Endothelial cell of umbilical vein (primary cell): Measurements from ENCODE around the gene JAGN1. TPM values are rescaled to one million over a fixed set of nuclear protein-coding genes. Genes with fewer than 3 reads are reported as not detected.

ENCODE experiments used
- BruUV-seq: library from RNA; stranded (reverse); fragments of 400-500 nt; replicated peaks from 2 replicates; lab custom pipeline; 2021; lab: Mats Ljungman, UMichigan
- CTCF ChIA-PET: fragments of 300-600, 350-600 bp; sonication (Branson Sonifier 250); formaldehyde crosslinking; loops from one replicate; lab custom pipeline; 2021; ENCODE audit warnings: antibody characterized with exemption, inconsistent platforms; lab: Charles Lee
- POLR2A ChIA-PET: fragments of 300-600, 350-600 bp; sonication (Branson Sonifier 250); formaldehyde crosslinking; loops from one replicate; lab custom pipeline; 2021; ENCODE audit warnings: antibody characterized with exemption, inconsistent platforms; lab: Charles Lee
- DNase-seq: peaks from one replicate; pipeline ENCODE4 v3.0.0-alpha.2; 2011; ENCODE audit warnings: low read depth, low spot score
- FAIRE-seq: peaks from 2 replicates; lab custom pipeline; 2011; peaks lifted over from hg19 to GRCh38; lab: Jason Lieb, UNC
- H2AFZ ChIP-seq: 2 replicates; pipeline ENCODE4 v1.6.0; 2012; ENCODE audit warnings: low read depth, low read length, control low read depth, inconsistent platforms
- H3K27ac ChIP-seq: 2 replicates; pipeline ENCODE4 v1.5.1; 2011; ENCODE audit warnings: low read depth, mild to moderate bottlenecking, control low read depth, low read length, moderate library complexity; ENCODE audit not compliant: insufficient read depth
- H3K27me3 ChIP-seq, 2 experiments: 2 replicates each; pipeline versions ENCODE4 v1.6.0 to v1.6.1; 2011; ENCODE audit warnings: low read length in 2 of 2, mixed read lengths in 1 of 2; ENCODE audit not compliant: control insufficient read depth in 2 of 2, insufficient read depth in 2 of 2
- H3K36me3 ChIP-seq, 2 experiments: 2 replicates in 1 of 2; 3 replicates in 1 of 2; pipeline ENCODE4 v1.5.1; 2011; ENCODE audit warnings: low read length in 2 of 2, mild to moderate bottlenecking in 1 of 2, moderate library complexity in 1 of 2; ENCODE audit not compliant: control insufficient read depth in 2 of 2, insufficient read depth in 2 of 2; ENCODE audit errors: extremely low read depth in 1 of 2
- H3K4me1 ChIP-seq: 3 replicates; pipeline ENCODE4 v1.5.1; 2011; ENCODE audit warnings: mild to moderate bottlenecking, low read length; ENCODE audit not compliant: control insufficient read depth, insufficient read depth; ENCODE audit errors: extremely low read depth
- H3K4me2 ChIP-seq: 2 replicates; pipeline ENCODE4 v1.6.1; 2011; ENCODE audit warnings: low read length, control low read depth, mixed read lengths; ENCODE audit not compliant: insufficient read depth
- H3K4me3 ChIP-seq, 3 experiments: fragments of 200-600 bp in 1 of 3; sonication (generic), shearing (Covaris generic) in 1 of 3; replicated peaks in 1 of 3; 2 replicates each; pipeline ENCODE4 v1.5.1; 2011 to 2016; ENCODE audit warnings: control low read depth in 3 of 3, low read length in 3 of 3, mild to moderate bottlenecking in 2 of 3, inconsistent platforms in 1 of 3, low read depth in 1 of 3, moderate library complexity in 1 of 3; ENCODE audit not compliant: insufficient read depth in 1 of 3
- H3K79me2 ChIP-seq: 2 replicates; pipeline ENCODE4 v1.6.0; 2012; ENCODE audit warnings: low read length, inconsistent platforms; ENCODE audit not compliant: control insufficient read depth, insufficient read depth
- H3K9ac ChIP-seq: replicated peaks from 2 replicates; pipeline ENCODE3; 2011; ENCODE audit warnings: low read length, control low read depth; ENCODE audit not compliant: insufficient read depth; ENCODE audit errors: extremely low read depth
- H3K9me1 ChIP-seq: replicated peaks from 3 replicates; pipeline ENCODE4 v1.6.0; 2011; ENCODE audit warnings: mild to moderate bottlenecking, low read length; ENCODE audit not compliant: control insufficient read depth, insufficient read depth; ENCODE audit errors: extremely low read depth
- H3K9me3 ChIP-seq: replicated peaks from 2 replicates; pipeline ENCODE4 v1.5.1; 2012; ENCODE audit warnings: low read length, inconsistent platforms; ENCODE audit not compliant: control insufficient read depth, insufficient read depth
- H4K20me1 ChIP-seq: replicated peaks from 2 replicates; pipeline ENCODE3; 2011; ENCODE audit warnings: mild to moderate bottlenecking, low read length; ENCODE audit not compliant: control insufficient read depth, insufficient read depth; ENCODE audit errors: extremely low read depth
- EZH2 ChIP-seq: IDR thresholded peaks from 2 replicates; pipeline ENCODE4 v1.6.1; 2012; ENCODE audit warnings: borderline replicate concordance, low read depth, mild to moderate bottlenecking, moderate library complexity, low read length, inconsistent platforms; ENCODE audit not compliant: severe bottlenecking
- FOS ChIP-seq: IDR thresholded peaks from 2 replicates; pipeline ENCODE4 v1.6.1; 2011; ENCODE audit warnings: mild to moderate bottlenecking, low read length, moderate library complexity, borderline replicate concordance; ENCODE audit not compliant: insufficient read depth
- GATA2 ChIP-seq: IDR thresholded peaks from 2 replicates; pipeline ENCODE4 v1.7.0; 2011; ENCODE audit warnings: low read depth, mild to moderate bottlenecking, moderate library complexity, mixed read lengths, low read length; ENCODE audit not compliant: insufficient read length, insufficient read depth
- JUN ChIP-seq: IDR thresholded peaks from 2 replicates; pipeline ENCODE4 v1.6.1; 2011; ENCODE audit warnings: borderline replicate concordance, low read depth; ENCODE audit not compliant: insufficient read length, insufficient read depth
- MYC ChIP-seq: IDR thresholded peaks from one replicate; pipeline ENCODE4 v1.6.1; 2011; ENCODE audit warnings: mild to moderate bottlenecking, low read depth, low read length
- POLR2A ChIP-seq: IDR thresholded peaks from 2 replicates; pipeline ENCODE4 v1.6.1; 2012; ENCODE audit warnings: low read depth, mild to moderate bottlenecking, control low read depth, low read length
- POLR2AphosphoS5 ChIP-seq: IDR thresholded peaks from 2 replicates; pipeline ENCODE4 v1.6.1; 2012; ENCODE audit warnings: low read depth, mild to moderate bottlenecking, control low read depth, low read length, moderate library complexity; ENCODE audit not compliant: insufficient read depth
- dilution Hi-C: fragments of 300-500 bp; cut with MboI; formaldehyde crosslinking; loops from one replicate; pipeline ENCODE4 v1.15.0; 2019; ENCODE audit warnings: low sequenced_read_pairs; ENCODE audit not compliant: extremely low pct_ligation_motif_present
- intact Hi-C: fragments of 100-400 bp; cut with micrococcal nuclease; formaldehyde crosslinking; loops from one replicate; pipeline ENCODE4 v1.10.0; 2022
- polyA plus RNA-seq, 4 experiments: library from polyadenylated mRNA; depleted of rRNA in 3 of 4; stranded (reverse) in 3 of 4; unstranded in 1 of 4; fragments of >200 nt; gene quantifications; 2 replicates each; pipeline versions ENCODE4 v1.2.1 to v1.2.3, GENCODE V29; 2011 to 2012; ENCODE audit warnings: missing spikeins in 1 of 4
- total RNA-seq: library from RNA; stranded (reverse); gene quantifications from 2 replicates; pipeline ENCODE4 v1.2.3, GENCODE V29; 2021
- TF ChIP-seq, protein P1 (sequence below): IDR thresholded peaks from 2 replicates; pipeline ENCODE4 v1.6.1; 2011; ENCODE audit not compliant: insufficient read depth, insufficient read length
- TF ChIP-seq, protein P2 (sequence below), 2 donors: IDR thresholded peaks; 1 replicate in 1 of 2; 2 replicates in 1 of 2; pipeline ENCODE4 v1.5.1; 2011; ENCODE audit warnings: low read length in 2 of 2, mild to moderate bottlenecking in 2 of 2, moderate library complexity in 2 of 2, control low read depth in 1 of 2, inconsistent platforms in 1 of 2, low read depth in 1 of 2; ENCODE audit not compliant: insufficient read depth in 1 of 2; ENCODE audit errors: extremely low read depth in 1 of 2

The JAGN1 gene
- total and polyA plus RNA-seq, 2 donors (not counting 3 experiments of a cell fraction or from before 2014, with no cell fraction given): 29.6 to 46.5 TPM

DNA sequence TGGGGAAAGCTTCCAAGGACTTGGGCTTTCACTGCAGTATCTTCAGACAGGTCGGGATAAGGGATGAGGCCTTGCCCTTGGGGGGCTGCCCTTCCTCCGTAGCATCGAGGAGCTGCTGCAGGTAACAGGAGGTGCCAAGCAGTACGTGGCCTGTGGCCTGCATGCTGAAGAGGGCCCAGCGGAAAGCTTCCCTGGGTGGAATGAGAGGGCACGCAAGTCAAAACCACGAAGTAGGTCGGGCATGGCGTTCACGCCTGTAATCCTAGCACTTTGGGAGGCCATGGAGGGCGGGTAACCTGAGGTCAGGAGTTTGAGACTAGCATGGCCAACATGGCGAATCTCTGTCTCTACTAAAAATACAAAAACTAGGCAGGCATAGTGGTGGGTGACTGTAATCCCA, 23.3 kb upstream of the JAGN1 start:
- BruUV-seq: no TSS peak

More for the DNA sequence above, 23.3 kb upstream of the JAGN1 start:
- intact Hi-C loops (no loop called here), dilution Hi-C loops (no loop called here)
- CTCF ChIA-PET: no interaction called here
- H3K36me3 ChIP-seq: no peaks in the 10 kb centered on the region
- no peaks in the 10 kb centered on the region for H3K27me3 ChIP-seq
- H3K9me1 ChIP-seq: no peaks in the 10 kb centered on the region
- H3K79me2 ChIP-seq: no peaks in the 10 kb centered on the region
- H3K9me3 ChIP-seq: no peaks in the 10 kb centered on the region
- POLR2A ChIA-PET: no interaction called here
- H3K9ac ChIP-seq: no peak overlapping the region
- H3K4me3 ChIP-seq: no peak overlapping the region
- H3K27ac ChIP-seq: no peak overlapping the region
- FAIRE-seq: no peak
- H2AFZ ChIP-seq: no peak overlapping the region
- H3K4me2 ChIP-seq: no peak overlapping the region
- no peaks in the 10 kb centered on the region for H3K4me1 ChIP-seq
- TF ChIP-seq GATA2 (no peak), EZH2 (no peak), FOS (no peak), JUN (no peak), POLR2AphosphoS5 (no peak), POLR2A (no peak), MYC (no peak)
- TF ChIP-seq, protein P1, sequence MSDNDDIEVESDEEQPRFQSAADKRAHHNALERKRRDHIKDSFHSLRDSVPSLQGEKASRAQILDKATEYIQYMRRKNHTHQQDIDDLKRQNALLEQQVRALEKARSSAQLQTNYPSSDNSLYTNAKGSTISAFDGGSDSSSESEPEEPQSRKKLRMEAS: no peak
- TF ChIP-seq, protein P2, sequence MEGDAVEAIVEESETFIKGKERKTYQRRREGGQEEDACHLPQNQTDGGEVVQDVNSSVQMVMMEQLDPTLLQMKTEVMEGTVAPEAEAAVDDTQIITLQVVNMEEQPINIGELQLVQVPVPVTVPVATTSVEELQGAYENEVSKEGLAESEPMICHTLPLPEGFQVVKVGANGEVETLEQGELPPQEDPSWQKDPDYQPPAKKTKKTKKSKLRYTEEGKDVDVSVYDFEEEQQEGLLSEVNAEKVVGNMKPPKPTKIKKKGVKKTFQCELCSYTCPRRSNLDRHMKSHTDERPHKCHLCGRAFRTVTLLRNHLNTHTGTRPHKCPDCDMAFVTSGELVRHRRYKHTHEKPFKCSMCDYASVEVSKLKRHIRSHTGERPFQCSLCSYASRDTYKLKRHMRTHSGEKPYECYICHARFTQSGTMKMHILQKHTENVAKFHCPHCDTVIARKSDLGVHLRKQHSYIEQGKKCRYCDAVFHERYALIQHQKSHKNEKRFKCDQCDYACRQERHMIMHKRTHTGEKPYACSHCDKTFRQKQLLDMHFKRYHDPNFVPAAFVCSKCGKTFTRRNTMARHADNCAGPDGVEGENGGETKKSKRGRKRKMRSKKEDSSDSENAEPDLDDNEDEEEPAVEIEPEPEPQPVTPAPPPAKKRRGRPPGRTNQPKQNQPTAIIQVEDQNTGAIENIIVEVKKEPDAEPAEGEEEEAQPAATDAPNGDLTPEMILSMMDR (IDR thresholded peaks at IDR 0.05; ENCODE audit: extremely low read depth in 1 of 2, insufficient read depth in 1 of 2, low read depth in 1 of 2, low read length in 2 of 2): no peak
- no peak for DNase-seq
- no peaks in the 10 kb centered on the region for H4K20me1 ChIP-seq
